Measurements from ENCODE around the gene NPAS3.
A peak's percentile ranks its signal among the peaks of the same experiment; 100 is the strongest.

The NPAS3 gene

DNA sequence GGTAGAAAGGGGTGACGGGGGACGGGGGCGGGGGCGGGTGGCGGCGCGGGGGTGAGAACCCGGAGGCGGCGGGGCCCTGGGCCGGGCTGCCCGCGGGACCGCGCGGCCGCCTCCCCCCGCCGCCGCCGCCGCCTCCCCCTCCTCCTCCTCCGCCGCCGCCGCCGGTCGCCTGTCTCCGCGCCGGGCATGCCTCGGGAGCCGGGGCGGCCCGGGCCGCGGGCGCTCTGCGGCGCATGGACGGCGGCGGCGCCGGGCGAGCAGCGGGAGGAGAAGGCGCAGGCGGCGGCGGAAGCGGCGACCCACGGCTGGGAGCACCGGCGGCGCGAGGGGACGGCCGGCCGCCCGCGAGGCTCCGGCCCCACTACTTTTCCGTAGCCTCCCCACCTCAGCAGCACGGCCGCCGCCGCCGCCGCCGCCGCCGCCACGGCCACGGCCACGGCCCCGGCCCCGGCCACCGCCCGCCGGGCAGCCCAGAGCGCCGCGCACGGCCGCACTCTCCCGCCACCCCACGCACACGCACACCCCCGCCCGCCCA, at the start of gene NPAS3:
Gene NPAS3, plus strand, starts transcription at position 161 of the 535 bp plus-strand sequence.
- DNase-seq (ENCODE audit: low read depth in 2 of 2), result no peak

GRCh38 chr14:32896979-32897697, 41.5 kb upstream of the NPAS3 start:
- DNase-seq (ENCODE audit: low read depth in 2 of 2), result no peak

DNA sequence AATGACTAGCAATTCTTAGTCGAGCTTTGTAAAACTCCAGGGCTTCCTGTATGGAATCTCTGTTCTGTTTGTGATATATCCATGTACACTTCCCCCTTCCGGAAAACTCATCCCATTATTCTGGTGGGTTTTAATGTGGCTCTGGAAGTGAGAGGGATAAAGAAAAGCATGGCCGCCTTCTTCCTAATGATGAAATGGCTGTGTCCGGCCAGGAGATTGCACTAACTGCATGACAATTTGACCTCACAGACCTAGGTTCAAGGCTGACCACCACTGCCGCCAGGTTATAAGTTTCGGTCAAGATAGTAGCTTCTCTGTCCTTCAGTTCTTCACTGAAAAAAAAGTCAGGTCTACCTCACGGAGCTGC, 41.0 kb upstream of the NPAS3 start:
- DNase-seq (ENCODE audit: low read depth in 2 of 2), result no peak

- no peak for DNase-seq (ENCODE audit: low read depth in 2 of 2)
Measured at GRCh38 chr14:32898876-32899275, 39.8 kb upstream of the NPAS3 start.

DNA sequence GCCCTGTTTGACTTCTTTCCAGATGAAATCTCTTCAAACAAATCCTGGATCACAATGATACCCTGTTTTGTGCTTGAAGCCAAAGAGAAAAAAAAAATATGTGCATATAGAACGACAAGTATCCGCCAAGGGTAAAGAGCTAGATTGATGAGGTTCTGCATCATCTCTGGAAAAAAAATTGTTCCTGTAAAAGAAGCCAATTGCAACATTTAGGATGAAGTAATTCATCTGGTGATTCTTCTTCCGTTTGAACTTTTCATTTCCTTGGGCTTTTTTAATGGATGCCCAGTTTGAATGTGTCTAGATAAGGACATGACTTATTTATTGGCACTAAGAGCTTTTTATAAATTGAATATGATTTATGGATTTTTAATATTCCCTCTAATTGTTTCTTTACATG, 38.1 kb upstream of the NPAS3 start:
- no peak for DNase-seq (ENCODE audit: low read depth in 2 of 2)

- no peak for DNase-seq (ENCODE audit: low read depth in 2 of 2)
Measured at GRCh38 chr14:32905013-32905412, 33.7 kb upstream of the NPAS3 start.

DNA sequence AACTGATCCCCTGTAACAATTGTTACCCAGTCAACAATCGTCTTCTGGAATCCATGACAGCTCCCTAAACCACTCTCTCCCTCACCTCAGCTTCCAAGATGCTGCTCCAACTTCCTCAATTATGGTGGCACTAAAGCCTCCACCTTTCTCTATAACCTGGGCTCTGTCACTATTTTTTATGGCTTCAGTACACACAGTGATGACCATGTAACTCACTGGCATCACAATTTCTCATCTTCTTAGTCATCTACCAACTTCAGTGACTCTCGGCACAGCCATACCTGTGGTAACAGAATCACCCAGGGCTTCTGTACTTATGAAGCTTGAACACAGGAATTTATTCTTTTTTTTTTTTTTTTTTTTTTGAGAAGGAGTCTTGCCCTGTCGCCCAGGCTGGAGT, 32.0 kb upstream of the NPAS3 start:
- no peak for DNase-seq (ENCODE audit: low read depth in 2 of 2)

DNA sequence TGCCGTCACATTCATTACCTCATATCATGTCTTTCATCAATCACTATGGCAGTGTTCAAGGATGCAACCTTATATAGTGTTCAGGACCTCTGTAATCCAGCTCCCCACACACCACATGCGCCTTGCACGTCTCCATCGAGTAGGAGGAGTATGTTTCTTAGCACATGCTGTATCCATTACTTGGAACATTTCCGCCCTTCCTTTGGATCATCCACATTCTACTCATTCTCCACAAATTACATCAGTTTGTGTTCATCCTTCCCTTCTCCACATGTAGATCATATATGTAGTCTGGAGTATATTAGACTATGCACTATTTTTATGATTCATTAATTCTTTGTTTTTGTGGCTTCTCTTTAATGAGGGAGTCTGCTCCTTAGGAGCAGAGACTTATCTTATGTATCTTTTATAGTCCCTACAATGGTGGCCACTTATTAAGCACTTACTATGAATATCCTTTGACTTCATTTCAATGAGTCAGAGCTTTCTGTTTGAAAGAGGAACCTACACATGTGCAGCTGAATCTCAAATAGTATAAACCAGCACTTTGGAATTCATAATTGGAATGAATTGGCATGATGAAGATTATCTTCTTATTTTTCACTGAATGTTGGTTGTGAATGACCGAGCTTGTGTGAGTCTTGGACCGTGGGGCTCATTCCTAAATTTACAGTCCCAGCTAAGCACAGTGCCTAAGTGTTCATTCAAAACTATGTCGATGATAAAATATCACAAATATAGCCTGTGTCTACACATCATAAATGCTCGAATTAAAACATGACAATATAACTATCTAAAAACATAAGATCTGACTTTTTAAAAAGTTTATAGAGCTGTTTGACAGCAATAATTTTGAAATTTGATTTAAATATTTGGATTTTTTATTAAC, 30.2 kb upstream of the NPAS3 start:
- no peak for DNase-seq (ENCODE audit: low read depth in 2 of 2)

DNA sequence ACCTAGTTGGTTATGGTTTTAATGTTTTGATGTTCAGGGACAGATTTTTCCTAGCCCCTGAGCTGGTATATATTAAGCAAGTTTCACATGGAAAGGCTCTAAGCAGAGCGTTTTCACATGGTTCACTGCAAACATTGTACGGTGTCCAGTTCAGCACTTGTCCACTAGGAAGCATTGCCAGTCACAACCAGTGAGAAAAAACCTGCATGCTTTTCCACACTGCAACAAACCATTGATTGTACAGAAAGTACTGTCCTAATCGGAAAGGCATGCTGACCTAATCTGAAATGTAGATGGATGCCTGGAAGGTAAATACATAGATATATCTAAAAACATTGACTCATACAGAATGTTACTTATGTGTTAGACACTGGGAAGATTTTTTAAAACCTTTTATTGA, 25.0 kb upstream of the NPAS3 start:
- no peak for DNase-seq (ENCODE audit: low read depth in 2 of 2)

- no peak for DNase-seq (ENCODE audit: low read depth in 2 of 2)
Measured at GRCh38 chr14:32914391-32914790, 24.3 kb upstream of the NPAS3 start.

- DNase-seq (ENCODE audit: low read depth in 2 of 2), result no peak
Measured at GRCh38 chr14:32920696-32921276, 17.9 kb upstream of the NPAS3 start.

GRCh38 chr14:32925439-32925838, 13.2 kb upstream of the NPAS3 start:
- DNase-seq (ENCODE audit: low read depth in 2 of 2), result no peak

- DNase-seq (ENCODE audit: low read depth in 2 of 2), result no peak
Measured at GRCh38 chr14:32932302-32932913, 6.3 kb upstream of the NPAS3 start.

DNA sequence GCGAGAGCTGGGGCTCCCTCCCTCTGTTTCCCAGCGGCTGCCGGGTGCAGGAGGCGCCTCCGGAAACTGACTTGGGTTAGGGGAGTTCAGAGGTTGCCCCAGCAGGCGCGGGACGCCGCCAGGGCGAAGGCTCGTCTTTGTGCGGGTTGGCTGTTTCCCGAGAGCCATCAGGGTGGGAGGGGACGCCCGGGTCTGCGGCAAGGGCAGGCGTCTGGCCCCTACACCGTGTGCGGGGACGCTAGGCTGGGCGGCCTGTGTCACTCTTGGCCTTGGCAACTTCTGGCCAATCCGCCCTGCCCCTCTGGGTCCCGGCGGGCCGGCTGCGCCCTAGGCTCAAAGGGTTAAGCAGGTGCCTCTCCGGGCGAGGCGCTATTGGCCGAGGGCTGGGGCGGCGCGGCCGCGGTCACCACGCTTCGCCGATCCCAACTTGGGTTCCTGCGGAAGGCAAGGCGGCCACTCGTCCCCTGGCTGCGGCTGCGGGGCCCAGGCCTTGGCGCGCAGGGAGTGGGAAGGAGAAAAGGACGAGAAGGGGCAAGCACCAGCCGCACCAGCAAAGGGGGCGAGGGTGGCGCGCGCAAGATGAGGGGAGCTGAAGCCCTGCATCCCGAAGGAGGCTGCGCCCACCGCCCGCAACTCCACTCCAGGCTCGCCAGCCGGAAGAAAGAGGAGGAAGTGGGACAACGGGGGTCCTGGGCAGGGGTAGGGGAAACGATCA, 5.6 kb upstream of the NPAS3 start:
- no peak for DNase-seq (ENCODE audit: low read depth in 2 of 2)

DNA sequence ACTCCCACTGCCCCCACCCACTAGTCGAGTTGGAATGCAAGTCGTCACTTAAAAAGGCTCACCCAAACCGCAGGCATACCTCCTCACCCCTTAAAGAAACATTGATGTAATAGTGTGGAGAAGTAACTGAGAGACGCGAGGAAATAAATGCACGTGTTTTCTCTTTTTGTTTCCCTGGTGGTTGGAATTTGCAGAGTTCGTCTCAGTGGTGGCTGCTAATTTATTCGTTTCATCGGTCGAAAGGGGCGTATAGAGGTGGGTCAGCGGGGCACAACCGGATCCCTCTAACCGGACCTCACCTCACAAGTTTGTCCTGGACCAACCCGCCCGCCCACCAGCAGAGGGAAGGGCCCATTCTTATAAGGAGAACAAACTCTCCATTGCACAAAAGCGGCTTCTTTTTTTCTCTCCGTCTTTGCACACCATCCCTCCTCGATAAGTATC, 5.0 kb upstream of the NPAS3 start:
- DNase-seq (ENCODE audit: low read depth in 2 of 2), result no peak

GRCh38 chr14:32934073-32934880, 4.4 kb upstream of the NPAS3 start:
- DNase-seq (ENCODE audit: low read depth in 2 of 2), result no peak

DNA sequence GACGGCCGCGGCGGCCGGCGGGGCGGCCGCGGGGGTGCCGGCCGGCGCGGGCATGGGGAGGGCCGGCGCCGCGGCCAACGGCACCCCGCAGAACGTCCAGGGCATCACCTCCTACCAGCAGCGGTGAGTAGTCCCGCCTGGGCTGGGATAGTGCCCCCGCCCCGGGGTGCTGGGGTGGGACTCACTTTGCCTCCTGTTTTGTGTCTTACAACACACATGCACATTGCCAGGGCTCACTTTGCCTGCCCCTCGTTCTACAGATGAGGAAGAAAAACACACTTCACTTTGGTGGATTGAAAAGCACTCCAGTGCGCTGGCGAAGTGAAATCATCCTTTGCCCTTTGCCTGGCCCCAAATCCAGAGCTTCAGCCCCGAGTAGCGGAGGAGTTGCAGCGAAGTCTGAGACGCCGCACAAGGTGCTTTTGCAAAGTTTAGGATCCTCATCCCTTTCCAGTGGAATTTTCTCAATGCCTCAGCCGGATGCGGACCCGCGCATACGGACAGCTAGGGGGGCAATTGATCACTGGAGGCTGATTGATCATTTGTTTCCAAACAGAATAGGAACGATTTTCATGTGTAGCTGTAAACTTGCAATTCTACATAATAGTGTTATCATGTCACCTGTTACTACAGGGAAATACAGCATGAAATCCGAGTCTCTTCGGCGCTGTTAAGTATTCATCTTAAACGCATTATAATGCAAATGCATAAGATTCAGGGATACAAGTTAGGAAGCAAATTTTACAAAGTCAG, 3.6 kb upstream of the NPAS3 start:
- no peak for DNase-seq (ENCODE audit: low read depth in 2 of 2)

GRCh38 chr14:32939254-32940065, 781 bp downstream of the NPAS3 start:
- peak in 1 of 2 donors; percentile 15 for DNase-seq (ENCODE audit: low read depth in 2 of 2)
